22Rv1 (cell line): ENCODE data around the gene CDRT15.

Experiments used
- ZFX ChIP-seq: fragments of 450-650 bp; IDR thresholded peaks from 2 replicates; pipeline ENCODE4 v1.6.1; 2017; ENCODE audit warnings: antibody characterized with exemption, borderline replicate concordance
- TF ChIP-seq, protein P1 (sequence below): fragments of 450-650 bp; IDR thresholded peaks from 2 replicates; pipeline ENCODE4 v1.5.1; 2017; ENCODE audit warnings: mild to moderate bottlenecking

DNA sequence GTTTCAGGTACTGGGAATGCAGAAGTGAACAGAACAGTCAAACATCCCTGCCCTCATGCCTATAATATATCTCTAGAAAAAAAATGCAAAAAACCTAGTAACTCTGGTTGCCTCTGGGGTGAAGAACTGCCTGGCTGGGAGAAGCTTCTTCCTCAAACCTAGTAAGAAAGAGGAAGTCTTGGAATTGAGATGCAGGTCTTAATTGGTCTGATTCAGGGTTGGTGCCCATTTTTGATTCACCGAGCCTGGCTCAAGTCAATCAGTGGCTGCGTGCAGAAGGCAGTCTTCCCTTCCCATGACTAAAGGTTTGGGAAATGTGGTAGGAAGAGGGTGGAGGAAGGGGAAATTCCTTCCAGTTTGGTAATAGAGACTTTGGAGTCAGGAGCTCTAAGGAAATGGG is 22.4 kb downstream of the CDRT15 start:
- TF ChIP-seq, protein P1, sequence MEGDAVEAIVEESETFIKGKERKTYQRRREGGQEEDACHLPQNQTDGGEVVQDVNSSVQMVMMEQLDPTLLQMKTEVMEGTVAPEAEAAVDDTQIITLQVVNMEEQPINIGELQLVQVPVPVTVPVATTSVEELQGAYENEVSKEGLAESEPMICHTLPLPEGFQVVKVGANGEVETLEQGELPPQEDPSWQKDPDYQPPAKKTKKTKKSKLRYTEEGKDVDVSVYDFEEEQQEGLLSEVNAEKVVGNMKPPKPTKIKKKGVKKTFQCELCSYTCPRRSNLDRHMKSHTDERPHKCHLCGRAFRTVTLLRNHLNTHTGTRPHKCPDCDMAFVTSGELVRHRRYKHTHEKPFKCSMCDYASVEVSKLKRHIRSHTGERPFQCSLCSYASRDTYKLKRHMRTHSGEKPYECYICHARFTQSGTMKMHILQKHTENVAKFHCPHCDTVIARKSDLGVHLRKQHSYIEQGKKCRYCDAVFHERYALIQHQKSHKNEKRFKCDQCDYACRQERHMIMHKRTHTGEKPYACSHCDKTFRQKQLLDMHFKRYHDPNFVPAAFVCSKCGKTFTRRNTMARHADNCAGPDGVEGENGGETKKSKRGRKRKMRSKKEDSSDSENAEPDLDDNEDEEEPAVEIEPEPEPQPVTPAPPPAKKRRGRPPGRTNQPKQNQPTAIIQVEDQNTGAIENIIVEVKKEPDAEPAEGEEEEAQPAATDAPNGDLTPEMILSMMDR = no peak
- no peak for TF ChIP-seq ZFX
